GM12801 (cell line): ENCODE data around the gene ACTN1.

Source experiments
- CTCF ChIP-seq: IDR thresholded peaks from one replicate; pipeline ENCODE4 v1.5.1; 2011; ENCODE audit warnings: control low read depth; ENCODE audit not compliant: insufficient read length; ENCODE audit errors: extremely low read depth

ACTN1 gene

GRCh38 chr14:68972507-68973218 is 6.4 kb downstream of the ACTN1 start:
- no peak for TF ChIP-seq CTCF

- TF ChIP-seq CTCF: no peak
These were observed 7.6 kb downstream of the ACTN1 start for GRCh38 chr14:68971411-68972035.

GRCh38 chr14:68970736-68971135 is 8.4 kb downstream of the ACTN1 start:
- TF ChIP-seq CTCF: no peak

GRCh38 chr14:68970038-68970612 is 9.0 kb downstream of the ACTN1 start:
- TF ChIP-seq CTCF: no peak

- TF ChIP-seq CTCF: no peak
These were observed 9.6 kb downstream of the ACTN1 start for GRCh38 chr14:68969278-68970033.

GRCh38 chr14:68968721-68969120 is 10.4 kb downstream of the ACTN1 start:
- TF ChIP-seq CTCF: no peak

- TF ChIP-seq CTCF: no peak
These were observed 11.1 kb downstream of the ACTN1 start for GRCh38 chr14:68968051-68968450.
